HG03025 (cell line): ENCODE data around the gene MDC1.

Source experiments
- ATAC-seq: cut with Tn5 transposase; IDR thresholded peaks from one replicate; pipeline ENCODE4 v1.9.1; 2021; ENCODE audit warnings: mild to moderate bottlenecking, moderate library complexity; ENCODE audit not compliant: unreplicated experiment, low FRiP score

MDC1 gene

DNA sequence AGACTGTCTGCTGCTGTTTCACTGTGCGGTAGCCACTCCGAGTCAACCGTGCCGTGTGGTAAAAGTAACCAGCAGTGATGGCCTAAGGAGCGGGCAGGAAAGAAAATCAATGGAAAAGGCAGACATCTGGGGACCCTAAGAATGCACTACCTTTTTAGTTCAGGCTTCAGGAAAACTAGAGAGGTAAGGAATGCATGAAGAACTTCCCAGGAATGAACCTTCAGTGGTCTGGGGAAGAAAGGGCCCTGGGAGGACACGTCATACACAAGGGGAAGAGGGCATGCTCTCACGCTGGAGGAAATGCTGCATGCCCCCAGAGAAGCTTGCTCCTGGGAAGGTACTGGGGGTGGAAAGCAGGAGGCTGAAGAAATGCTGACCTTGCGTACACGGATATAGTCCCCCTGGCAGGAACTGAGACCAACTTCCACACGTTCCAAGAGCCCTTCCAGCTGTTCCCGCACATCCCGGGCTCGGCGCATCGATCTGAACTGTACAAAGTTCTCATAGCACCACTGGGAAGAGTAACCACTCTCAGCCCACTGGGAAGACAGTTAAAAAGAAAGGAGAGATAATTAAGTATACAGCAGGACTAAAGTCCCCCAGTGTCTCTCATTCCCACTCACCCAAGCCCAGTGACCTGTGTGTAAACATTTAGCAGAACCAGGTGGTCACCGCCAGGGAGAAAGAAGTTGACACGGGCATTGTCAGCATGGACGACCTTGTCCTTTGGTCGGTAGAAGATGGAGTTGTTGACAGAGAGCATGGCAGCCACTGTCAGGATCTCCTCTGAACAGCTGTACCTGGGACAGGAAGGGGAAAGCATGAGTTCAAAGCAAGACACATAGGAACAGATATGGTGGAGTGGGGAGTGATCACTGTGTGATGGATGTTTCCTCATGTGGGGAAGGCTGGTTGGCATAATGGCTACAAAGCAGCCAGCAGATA, 62.0 kb downstream of the MDC1 start:
- ATAC-seq, result no peak

GRCh38 chr6:30651143-30651542, 65.9 kb downstream of the MDC1 start:
- no peak for ATAC-seq
